ENCODE data around the gene QPCTL.

GRCh38 chr19:45664575-45664974, 27.9 kb upstream of the QPCTL start:
- no peak for TF ChIP-seq RFX5 (IDR thresholded peaks at IDR 0.05; ENCODE audit: low read depth, low read length)
- TF ChIP-seq CHD1 (IDR thresholded peaks at IDR 0.05; ENCODE audit: low read depth, low read length) = no peak
- TF ChIP-seq CTCF (conservative IDR thresholded peaks at IDR 0.05; ENCODE audit: low read depth, low read length) = no peak

All from IMR-90 (cell line).